GM12874 (cell line): ENCODE measurements around the gene LSAMP.
A peak's percentile ranks its signal among the peaks of the same experiment; 100 is the strongest.

Source experiments
- TF ChIP-seq, protein P1 (sequence below): IDR thresholded peaks from 2 replicates; pipeline ENCODE4 v1.5.1; 2011; ENCODE audit warnings: low read depth, mild to moderate bottlenecking, control low read depth, low read length, moderate library complexity; ENCODE audit not compliant: insufficient read depth

The LSAMP gene

DNA sequence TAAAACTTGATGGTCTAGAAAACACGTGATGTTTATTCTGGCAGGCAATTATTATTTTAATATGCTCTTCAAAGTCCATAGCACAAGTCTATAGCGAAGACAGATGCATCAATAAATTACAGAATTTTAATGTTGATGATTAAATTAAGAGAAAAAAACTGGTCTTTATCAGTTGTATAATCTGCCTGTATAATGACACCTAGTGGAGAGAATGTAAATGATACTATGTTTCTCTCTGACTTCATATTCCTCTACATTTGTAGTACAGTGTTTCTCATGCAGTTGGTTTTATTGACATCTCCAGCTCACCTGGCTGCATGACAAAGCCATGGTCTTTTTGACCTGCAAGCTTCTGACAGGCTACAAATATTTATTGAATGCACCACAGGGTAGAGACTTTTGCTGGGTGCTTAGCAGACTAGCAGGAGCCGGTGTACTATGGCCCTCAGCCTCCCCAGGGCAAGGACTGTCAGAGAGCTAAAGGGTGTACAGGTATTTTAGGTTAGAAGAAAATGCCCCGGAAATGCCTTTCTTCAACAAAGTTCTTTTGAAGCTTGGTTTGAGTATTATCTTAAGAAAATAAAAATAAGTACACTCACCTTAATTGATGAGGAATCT is 532.1 kb downstream of the LSAMP start:
- TF ChIP-seq, protein P1, sequence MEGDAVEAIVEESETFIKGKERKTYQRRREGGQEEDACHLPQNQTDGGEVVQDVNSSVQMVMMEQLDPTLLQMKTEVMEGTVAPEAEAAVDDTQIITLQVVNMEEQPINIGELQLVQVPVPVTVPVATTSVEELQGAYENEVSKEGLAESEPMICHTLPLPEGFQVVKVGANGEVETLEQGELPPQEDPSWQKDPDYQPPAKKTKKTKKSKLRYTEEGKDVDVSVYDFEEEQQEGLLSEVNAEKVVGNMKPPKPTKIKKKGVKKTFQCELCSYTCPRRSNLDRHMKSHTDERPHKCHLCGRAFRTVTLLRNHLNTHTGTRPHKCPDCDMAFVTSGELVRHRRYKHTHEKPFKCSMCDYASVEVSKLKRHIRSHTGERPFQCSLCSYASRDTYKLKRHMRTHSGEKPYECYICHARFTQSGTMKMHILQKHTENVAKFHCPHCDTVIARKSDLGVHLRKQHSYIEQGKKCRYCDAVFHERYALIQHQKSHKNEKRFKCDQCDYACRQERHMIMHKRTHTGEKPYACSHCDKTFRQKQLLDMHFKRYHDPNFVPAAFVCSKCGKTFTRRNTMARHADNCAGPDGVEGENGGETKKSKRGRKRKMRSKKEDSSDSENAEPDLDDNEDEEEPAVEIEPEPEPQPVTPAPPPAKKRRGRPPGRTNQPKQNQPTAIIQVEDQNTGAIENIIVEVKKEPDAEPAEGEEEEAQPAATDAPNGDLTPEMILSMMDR: 0 out of 2 replicates have a peak, but pooled peaks have one; percentile 14

GRCh38 chr3:115912372-115912771 is 532.9 kb downstream of the LSAMP start:
- TF ChIP-seq, protein P1: no peak

GRCh38 chr3:115905871-115906270 is 539.4 kb downstream of the LSAMP start:
- TF ChIP-seq, protein P1: no peak

GRCh38 chr3:115903843-115904242 is 541.4 kb downstream of the LSAMP start:
- TF ChIP-seq, protein P1: no peak

DNA sequence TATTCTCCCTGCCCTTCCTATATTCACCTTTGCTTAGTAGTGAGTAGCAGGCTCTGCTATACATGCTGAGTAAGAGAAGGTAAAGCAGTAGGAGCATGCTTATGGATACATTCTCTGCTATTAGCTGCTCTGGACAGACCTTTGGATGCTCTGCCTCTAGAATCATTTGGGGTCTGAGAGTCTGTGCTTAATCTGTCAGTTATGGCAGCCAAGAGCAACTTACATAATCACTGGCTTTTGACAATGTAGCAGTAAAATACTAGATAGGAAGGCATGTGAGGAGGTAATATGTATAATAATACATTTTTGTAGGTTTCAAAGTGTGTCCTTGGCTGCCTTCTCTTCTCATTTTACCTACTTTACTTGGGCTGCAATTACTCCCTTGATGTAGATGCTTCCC is 544.3 kb downstream of the LSAMP start:
- TF ChIP-seq, protein P1: no peak

GRCh38 chr3:115899535-115899934 is 545.8 kb downstream of the LSAMP start:
- TF ChIP-seq, protein P1: no peak

- TF ChIP-seq, protein P1: no peak
Measured at GRCh38 chr3:115898656-115899410, 546.5 kb downstream of the LSAMP start.
